Fibroblast of lung (primary cell): ENCODE data around the gene ROBO2.

ENCODE experiments used
- CTCF ChIP-seq, 2 donors: IDR thresholded peaks in 1 of 2; conservative IDR thresholded peaks in 1 of 2; 1 replicate in 1 of 2; 2 replicates in 1 of 2; pipeline ENCODE4 v1.5.1; 2011 to 2012; ENCODE audit warnings: low read length in 2 of 2, control low read depth in 1 of 2, inconsistent platforms in 1 of 2, low read depth in 1 of 2, mild to moderate bottlenecking in 1 of 2
- EZH2 ChIP-seq: IDR thresholded peaks from 2 replicates; pipeline ENCODE4 v1.5.1; 2012; ENCODE audit warnings: low read length, control low read depth, mild to moderate bottlenecking; ENCODE audit errors: missing control alignments

DNA sequence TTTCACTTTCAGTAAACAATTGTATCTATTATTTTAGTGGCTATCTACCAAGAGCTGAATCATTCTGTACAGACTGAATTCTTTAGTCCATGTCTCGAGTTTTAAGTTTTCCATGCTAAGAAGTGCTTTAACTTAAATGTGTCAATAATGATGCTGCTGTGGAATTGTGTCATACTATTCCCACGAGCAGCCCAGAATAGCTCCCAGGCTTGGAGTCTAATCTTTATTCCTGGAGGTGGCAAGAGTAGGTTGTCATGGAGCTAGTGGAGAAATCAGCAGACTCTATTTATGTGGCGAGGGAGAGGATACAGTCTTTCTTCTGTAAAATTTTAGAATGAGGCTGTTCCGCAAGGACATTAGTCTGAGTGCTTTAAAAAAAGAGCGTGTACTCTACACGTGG is 207.2 kb downstream of the ROBO2 start:
- no peak for TF ChIP-seq CTCF (conservative IDR thresholded peaks at IDR 0.05 in 1 of 2, IDR thresholded peaks at IDR 0.05 in 1 of 2; ENCODE audit: low read depth in 1 of 2, low read length in 2 of 2)
- no peak for TF ChIP-seq EZH2
